ENCODE data around the gene MYBPH. TPM values are rescaled to one million over a fixed set of nuclear protein-coding genes. Genes with fewer than 3 reads are reported as not detected.

The MYBPH gene
- total RNA-seq, 2 experiments from 2014 or later = not detected

DNA sequence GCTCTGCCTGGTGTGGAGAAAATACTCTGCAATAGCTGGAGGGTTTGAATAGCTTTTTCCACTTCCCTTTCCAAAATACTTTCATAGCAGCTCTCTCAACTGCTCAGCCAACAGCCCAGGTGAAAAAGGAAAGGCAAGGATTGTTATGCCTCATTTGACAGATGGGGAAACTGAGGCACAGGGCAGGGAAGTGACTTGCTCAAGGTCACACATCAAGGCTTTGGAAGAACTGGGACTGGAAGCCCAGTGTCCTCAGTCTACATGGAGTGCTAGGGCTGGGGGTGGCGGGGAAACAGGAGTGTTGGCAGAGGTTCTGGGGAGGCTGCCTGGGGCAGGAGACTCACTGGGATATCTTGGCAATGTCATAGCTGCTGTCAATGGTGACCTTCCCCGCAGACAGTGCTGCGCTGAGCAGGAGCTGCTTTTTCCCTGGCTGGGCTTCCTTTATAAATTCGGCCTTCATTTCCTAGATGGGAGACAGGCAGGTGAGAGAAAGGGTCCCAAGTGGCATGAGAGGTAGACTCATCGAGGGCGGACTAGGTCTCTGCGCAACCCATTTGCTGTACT lies 6.8 kb upstream of the MYBPH start:
- H3K4me1 ChIP-seq (ENCODE audit: insufficient read depth, low read length, poor library complexity, severe bottlenecking) = no peaks in the 10 kb centered on the region
- no peaks in the 10 kb centered on the region for H3K9me2 ChIP-seq (ENCODE audit: insufficient read depth, low read length)
- intact Hi-C loops (cut with micrococcal nuclease; ENCODE audit: unreplicated experiment) = no loop called here
- ChIA-PET POLR2A (no interaction called here), CTCF (ENCODE audit: unreplicated experiment) (no interaction called here)
- BruUV-seq (replicated peaks) = no TSS peak
- no peaks in the 10 kb centered on the region for H3K79me2 ChIP-seq (ENCODE audit: insufficient read depth, low read depth, low read length)
- TF ChIP-seq CTCF (conservative IDR thresholded peaks at IDR 0.05; ENCODE audit: low read length) (no peak), EZH2phosphoT487 (IDR thresholded peaks at IDR 0.05; ENCODE audit: borderline replicate concordance, low read depth, low read length) (no peak)
- H3K4me3 ChIP-seq (ENCODE audit: low read depth, low read length, poor library complexity, severe bottlenecking) = no peak overlapping the region
- no peak overlapping the region for H3K27ac ChIP-seq (ENCODE audit: low read depth, low read length, poor library complexity, severe bottlenecking)
- no peak for DNase-seq (ENCODE audit: low spot score)
- H4K20me1 ChIP-seq (ENCODE audit: insufficient read depth, low read length) = no peaks in the 10 kb centered on the region
- no peaks in the 10 kb centered on the region for H3K9me3 ChIP-seq (ENCODE audit: low read length)
- H2AFZ ChIP-seq (ENCODE audit: low read length) = no peak overlapping the region
- no peaks in the 10 kb centered on the region for H3K36me3 ChIP-seq (ENCODE audit: insufficient read depth, low read length)
- no peak overlapping the region for H3K4me2 ChIP-seq (ENCODE audit: low read length)

GRCh38 chr1:203181586-203182386 lies 6.2 kb upstream of the MYBPH start:
- Histone ChIP-seq H3K4me2 (ENCODE audit: low read length) (no peak overlapping the region), H3K9me3 (ENCODE audit: low read length) (no peaks in the 10 kb centered on the region), H2AFZ (ENCODE audit: low read length) (no peak overlapping the region), H3K27ac (ENCODE audit: low read depth, low read length, poor library complexity, severe bottlenecking) (no peak overlapping the region), H3K36me3 (ENCODE audit: insufficient read depth, low read length) (no peaks in the 10 kb centered on the region), H3K4me1 (ENCODE audit: insufficient read depth, low read length, poor library complexity, severe bottlenecking) (no peaks in the 10 kb centered on the region), H3K4me3 (ENCODE audit: low read depth, low read length, poor library complexity, severe bottlenecking) (no peak overlapping the region), H3K9me2 (ENCODE audit: insufficient read depth, low read length) (no peaks in the 10 kb centered on the region), H3K79me2 (ENCODE audit: insufficient read depth, low read depth, low read length) (no peaks in the 10 kb centered on the region), H4K20me1 (ENCODE audit: insufficient read depth, low read length) (no peaks in the 10 kb centered on the region)
- CTCF ChIA-PET (ENCODE audit: unreplicated experiment) = no interaction called here
- intact Hi-C loops (cut with micrococcal nuclease; ENCODE audit: unreplicated experiment) = no loop called here
- no peak for DNase-seq (ENCODE audit: low spot score)
- TF ChIP-seq EZH2phosphoT487 (IDR thresholded peaks at IDR 0.05; ENCODE audit: borderline replicate concordance, low read depth, low read length) (no peak), CTCF (conservative IDR thresholded peaks at IDR 0.05; ENCODE audit: low read length) (no peak)
- POLR2A ChIA-PET = no interaction called here
- no TSS peak for BruUV-seq (replicated peaks)
